ENCODE measurements around the gene UNCX. TPM values are rescaled to one million over a fixed set of nuclear protein-coding genes. Genes with fewer than 3 reads are reported as not detected.

UNCX gene
- total RNA-seq, 3 donors from 2014 or later, result not detected

DNA sequence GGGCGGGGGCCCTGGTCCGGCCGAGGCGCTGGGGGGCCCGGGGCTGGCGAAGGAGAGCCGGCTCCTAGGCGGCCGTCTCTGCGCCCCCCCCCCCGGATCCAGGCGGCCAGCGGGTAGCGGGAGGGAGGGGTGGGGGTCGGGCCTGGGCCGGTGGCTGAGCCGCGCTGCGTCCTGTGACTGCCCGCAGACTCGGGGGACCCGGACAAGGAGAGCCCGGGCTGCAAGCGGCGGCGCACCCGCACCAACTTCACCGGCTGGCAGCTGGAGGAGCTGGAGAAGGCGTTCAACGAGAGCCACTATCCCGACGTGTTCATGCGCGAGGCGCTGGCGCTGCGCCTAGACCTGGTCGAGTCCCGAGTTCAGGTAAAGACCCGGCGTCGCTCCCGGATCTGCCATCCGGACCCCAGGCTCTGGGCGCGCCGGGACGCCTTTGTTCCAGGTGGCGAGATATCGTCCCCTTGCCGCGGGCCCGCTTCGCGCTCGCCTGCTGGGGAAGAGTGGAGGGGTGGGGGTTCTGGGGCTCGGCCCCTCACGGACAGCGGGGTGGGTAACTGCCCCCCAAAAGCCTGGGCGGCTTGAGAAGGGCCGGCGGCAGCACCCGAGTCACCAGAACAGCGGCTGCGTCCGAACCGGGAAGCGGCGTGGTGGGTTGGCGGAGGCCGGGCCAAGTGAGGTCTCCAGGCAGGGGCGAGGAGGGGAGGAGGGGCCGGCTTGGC lies 819 bp downstream of the UNCX start:
- Histone ChIP-seq H3K4me3 (no peak overlapping the region), H3K27ac (no peak overlapping the region), H3K36me3 (no peaks in the 10 kb centered on the region), H3K27me3 (peaks cover 28 to 92% of the 10 kb centered on the region in 2 donors), H3K9me3 (no peaks in the 10 kb centered on the region), H3K4me1 (no peaks in the 10 kb centered on the region)
- TF ChIP-seq POLR2AphosphoS5 (IDR thresholded peaks at IDR 0.05), result no peak
- no peak for TF ChIP-seq CTCF (IDR thresholded peaks at IDR 0.05)
- TF ChIP-seq POLR2A (IDR thresholded peaks at IDR 0.05), result no peak
- intact Hi-C loops (cut with DNase I; ENCODE audit: low total_unique reads), result loop anchor here (5.0 kb wide), 1 partner anchor 204 kb away; no protein-coding TSS in a partner anchor
- no peak for DNase-seq (ENCODE audit: low spot score in 2 of 2)

GRCh38 chr7:1234049-1234880 lies 1.6 kb downstream of the UNCX start:
- peaks cover 31 to 92% of the 10 kb centered on the region in 2 donors for H3K27me3 ChIP-seq

GRCh38 chr7:1234881-1235500 lies 2.3 kb downstream of the UNCX start:
- Histone ChIP-seq H3K4me1 (no peaks in the 10 kb centered on the region), H3K4me3 (no peak overlapping the region), H3K27ac (no peak overlapping the region), H3K27me3 (peaks cover 25 to 92% of the 10 kb centered on the region in 2 donors), H3K9me3 (no peaks in the 10 kb centered on the region), H3K36me3 (no peaks in the 10 kb centered on the region)
- no peak for TF ChIP-seq POLR2AphosphoS5 (IDR thresholded peaks at IDR 0.05)
- TF ChIP-seq POLR2A (IDR thresholded peaks at IDR 0.05), result no peak
- no peak for TF ChIP-seq CTCF (IDR thresholded peaks at IDR 0.05)
- no peak for DNase-seq (ENCODE audit: low spot score in 2 of 2)
- intact Hi-C loops (cut with DNase I; ENCODE audit: low total_unique reads), result loop anchor here (5.0 kb wide), 1 partner anchor 202 kb away; no protein-coding TSS in a partner anchor

More at GRCh38 chr7:1234049-1234880, 1.6 kb downstream of the UNCX start:
- Histone ChIP-seq H3K9me3 (no peaks in the 10 kb centered on the region), H3K4me1 (no peaks in the 10 kb centered on the region), H3K36me3 (no peaks in the 10 kb centered on the region), H3K27ac (no peak overlapping the region), H3K4me3 (no peak overlapping the region)
- no peak for DNase-seq (ENCODE audit: low spot score in 2 of 2)
- intact Hi-C loops (cut with DNase I; ENCODE audit: low total_unique reads), result loop anchor here (5.0 kb wide), 1 partner anchor 203 kb away; no protein-coding TSS in a partner anchor
- no peak for TF ChIP-seq POLR2AphosphoS5 (IDR thresholded peaks at IDR 0.05)
- no peak for TF ChIP-seq POLR2A (IDR thresholded peaks at IDR 0.05)
- TF ChIP-seq CTCF (IDR thresholded peaks at IDR 0.05), result no peak

- peaks cover 20 to 93% of the 10 kb centered on the region in 2 donors for H3K27me3 ChIP-seq
- no peak overlapping the region for H3K27ac ChIP-seq
- H3K4me3 ChIP-seq, result no peak overlapping the region
- no peaks in the 10 kb centered on the region for H3K4me1 ChIP-seq
- no peaks in the 10 kb centered on the region for H3K36me3 ChIP-seq
- H3K9me3 ChIP-seq, result no peaks in the 10 kb centered on the region
- no peak for DNase-seq (ENCODE audit: low spot score in 2 of 2)
- TF ChIP-seq POLR2AphosphoS5 (IDR thresholded peaks at IDR 0.05) (no peak), CTCF (IDR thresholded peaks at IDR 0.05) (no peak), POLR2A (IDR thresholded peaks at IDR 0.05) (no peak)
- intact Hi-C loops (cut with DNase I; ENCODE audit: low total_unique reads), result no loop called here
These were observed 2.9 kb downstream of the UNCX start for GRCh38 chr7:1235501-1236131.

Measured in breast epithelium (tissue), 4 donors.